ENCODE measurements around the gene AGFG1.
"Not testable (repeated sequence)": the region's sequence is repeated elsewhere in the genome, so short reads cannot be mapped to it uniquely, and the experiment has no call there.

AGFG1 gene

GRCh38 chr2:227592694-227593387 lies 120.9 kb downstream of the AGFG1 start:
- H3K36me3 ChIP-seq (ENCODE audit: control insufficient read depth in 5 of 5, insufficient read depth in 5 of 5, low read length in 5 of 5), result no peaks in the 10 kb centered on the region
- no peaks in the 10 kb centered on the region for H3K27me3 ChIP-seq (ENCODE audit: control insufficient read depth in 5 of 5, insufficient read depth in 4 of 5, low read length in 5 of 5)
- no peaks in the 10 kb centered on the region for H3K9me3 ChIP-seq (ENCODE audit: control insufficient read depth in 5 of 5, low read length in 5 of 5)
- no peak overlapping the region for H3K9ac ChIP-seq (ENCODE audit: low read length in 5 of 5)
- H3K4me3 ChIP-seq (ENCODE audit: low read depth in 1 of 5, low read length in 5 of 5), result no peak overlapping the region
- H3K4me1 ChIP-seq (ENCODE audit: control insufficient read depth in 5 of 5, insufficient read depth in 5 of 5, low read length in 5 of 5), result peaks cover 0 to 5% (median 0%) of the 10 kb centered on the region in 5 donors
- no peak overlapping the region for H3K27ac ChIP-seq (ENCODE audit: low read depth, low read length)

GRCh38 chr2:227595797-227596196 lies 123.8 kb downstream of the AGFG1 start:
- Histone ChIP-seq H3K4me3 (ENCODE audit: low read depth in 1 of 5, low read length in 5 of 5) (no peak overlapping the region), H3K4me1 (ENCODE audit: control insufficient read depth in 5 of 5, insufficient read depth in 5 of 5, low read length in 5 of 5) (peaks cover 0 to 5% (median 0%) of the 10 kb centered on the region in 5 donors), H3K9me3 (ENCODE audit: control insufficient read depth in 5 of 5, low read length in 5 of 5) (no peaks in the 10 kb centered on the region), H3K27me3 (ENCODE audit: control insufficient read depth in 5 of 5, insufficient read depth in 4 of 5, low read length in 5 of 5) (no peaks in the 10 kb centered on the region), H3K36me3 (ENCODE audit: control insufficient read depth in 5 of 5, insufficient read depth in 5 of 5, low read length in 5 of 5) (no peaks in the 10 kb centered on the region), H3K9ac (ENCODE audit: low read length in 5 of 5) (no peak overlapping the region), H3K27ac (ENCODE audit: low read depth, low read length) (no peak overlapping the region)

- Histone ChIP-seq H3K36me3 (ENCODE audit: control insufficient read depth in 5 of 5, insufficient read depth in 5 of 5, low read length in 5 of 5) (no peaks in the 10 kb centered on the region), H3K4me1 (ENCODE audit: control insufficient read depth in 5 of 5, insufficient read depth in 5 of 5, low read length in 5 of 5) (peaks cover 0 to 5% (median 0%) of the 10 kb centered on the region in 5 donors), H3K4me3 (ENCODE audit: low read depth in 1 of 5, low read length in 5 of 5) (no peak overlapping the region), H3K27me3 (ENCODE audit: control insufficient read depth in 5 of 5, insufficient read depth in 4 of 5, low read length in 5 of 5) (no peaks in the 10 kb centered on the region), H3K9me3 (ENCODE audit: control insufficient read depth in 5 of 5, low read length in 5 of 5) (no peaks in the 10 kb centered on the region), H3K27ac (ENCODE audit: low read depth, low read length) (no peak overlapping the region), H3K9ac (ENCODE audit: low read length in 5 of 5) (no peak overlapping the region)
Measured at GRCh38 chr2:227597036-227597435, 125.1 kb downstream of the AGFG1 start.

- peaks cover 0 to 5% (median 0%) of the 10 kb centered on the region in 5 donors for H3K4me1 ChIP-seq (ENCODE audit: control insufficient read depth in 5 of 5, insufficient read depth in 5 of 5, low read length in 5 of 5)
- no peaks in the 10 kb centered on the region for H3K9me3 ChIP-seq (ENCODE audit: control insufficient read depth in 5 of 5, low read length in 5 of 5)
- no peak overlapping the region for H3K27ac ChIP-seq (ENCODE audit: low read depth, low read length)
- H3K36me3 ChIP-seq (ENCODE audit: control insufficient read depth in 5 of 5, insufficient read depth in 5 of 5, low read length in 5 of 5), result no peaks in the 10 kb centered on the region
- no peaks in the 10 kb centered on the region for H3K27me3 ChIP-seq (ENCODE audit: control insufficient read depth in 5 of 5, insufficient read depth in 4 of 5, low read length in 5 of 5)
- no peak overlapping the region for H3K4me3 ChIP-seq (ENCODE audit: low read depth in 1 of 5, low read length in 5 of 5)
- no peak overlapping the region for H3K9ac ChIP-seq (ENCODE audit: low read length in 5 of 5)
Measured at GRCh38 chr2:227597998-227598397, 126.0 kb downstream of the AGFG1 start.

- H3K36me3 ChIP-seq (ENCODE audit: control insufficient read depth in 5 of 5, insufficient read depth in 5 of 5, low read length in 5 of 5); H3K9ac ChIP-seq (ENCODE audit: low read length in 5 of 5); H3K4me1 ChIP-seq (ENCODE audit: control insufficient read depth in 5 of 5, insufficient read depth in 5 of 5, low read length in 5 of 5); H3K27ac ChIP-seq (ENCODE audit: low read depth, low read length); H3K4me3 ChIP-seq (ENCODE audit: low read depth in 1 of 5, low read length in 5 of 5); H3K27me3 ChIP-seq (ENCODE audit: control insufficient read depth in 5 of 5, insufficient read depth in 4 of 5, low read length in 5 of 5); H3K9me3 ChIP-seq (ENCODE audit: control insufficient read depth in 5 of 5, low read length in 5 of 5): not testable (repeated sequence)
Measured at GRCh38 chr2:227598835-227599503, 127.0 kb downstream of the AGFG1 start, which contains the start of gene SCYGR2. Gene SCYGR2, plus strand, starts transcription at chr2:227598893. Its CDS starts 0 bp downstream, at chr2:227598893.

GRCh38 chr2:227602358-227602757 lies 130.4 kb downstream of the AGFG1 start:
- Histone ChIP-seq H3K9ac (ENCODE audit: low read length in 5 of 5) (no peak overlapping the region), H3K27me3 (ENCODE audit: control insufficient read depth in 5 of 5, insufficient read depth in 4 of 5, low read length in 5 of 5) (no peaks in the 10 kb centered on the region), H3K36me3 (ENCODE audit: control insufficient read depth in 5 of 5, insufficient read depth in 5 of 5, low read length in 5 of 5) (no peaks in the 10 kb centered on the region), H3K27ac (ENCODE audit: low read depth, low read length) (no peak overlapping the region), H3K4me3 (ENCODE audit: low read depth in 1 of 5, low read length in 5 of 5) (no peak overlapping the region), H3K9me3 (ENCODE audit: control insufficient read depth in 5 of 5, low read length in 5 of 5) (no peaks in the 10 kb centered on the region), H3K4me1 (ENCODE audit: control insufficient read depth in 5 of 5, insufficient read depth in 5 of 5, low read length in 5 of 5) (peaks cover 0 to 12% (median 4%) of the 10 kb centered on the region in 5 donors)

GRCh38 chr2:227606476-227606875 lies 134.5 kb downstream of the AGFG1 start:
- Histone ChIP-seq H3K9me3 (ENCODE audit: control insufficient read depth in 5 of 5, low read length in 5 of 5) (no peaks in the 10 kb centered on the region), H3K4me1 (ENCODE audit: control insufficient read depth in 5 of 5, insufficient read depth in 5 of 5, low read length in 5 of 5) (peaks cover 2 to 20% (median 9%) of the 10 kb centered on the region in 5 donors), H3K27ac (ENCODE audit: low read depth, low read length) (peak overlapping the region; percentile 32), H3K36me3 (ENCODE audit: control insufficient read depth in 5 of 5, insufficient read depth in 5 of 5, low read length in 5 of 5) (no peaks in the 10 kb centered on the region), H3K9ac (ENCODE audit: low read length in 5 of 5) (peak overlapping the region in 1 of 5 donors; percentile 63), H3K27me3 (ENCODE audit: control insufficient read depth in 5 of 5, insufficient read depth in 4 of 5, low read length in 5 of 5) (no peaks in the 10 kb centered on the region), H3K4me3 (ENCODE audit: low read depth in 1 of 5, low read length in 5 of 5) (no peak overlapping the region)

- Histone ChIP-seq H3K9ac (ENCODE audit: low read length in 5 of 5) (no peak overlapping the region), H3K4me1 (ENCODE audit: control insufficient read depth in 5 of 5, insufficient read depth in 5 of 5, low read length in 5 of 5) (peaks cover 2 to 20% (median 9%) of the 10 kb centered on the region in 5 donors), H3K36me3 (ENCODE audit: control insufficient read depth in 5 of 5, insufficient read depth in 5 of 5, low read length in 5 of 5) (no peaks in the 10 kb centered on the region), H3K4me3 (ENCODE audit: low read depth in 1 of 5, low read length in 5 of 5) (no peak overlapping the region), H3K27me3 (ENCODE audit: control insufficient read depth in 5 of 5, insufficient read depth in 4 of 5, low read length in 5 of 5) (no peaks in the 10 kb centered on the region), H3K9me3 (ENCODE audit: control insufficient read depth in 5 of 5, low read length in 5 of 5) (no peaks in the 10 kb centered on the region), H3K27ac (ENCODE audit: low read depth, low read length) (no peak overlapping the region)
Measured at GRCh38 chr2:227607941-227608340, 136.0 kb downstream of the AGFG1 start.

- Histone ChIP-seq H3K27me3 (ENCODE audit: control insufficient read depth in 5 of 5, insufficient read depth in 4 of 5, low read length in 5 of 5) (no peaks in the 10 kb centered on the region), H3K4me1 (ENCODE audit: control insufficient read depth in 5 of 5, insufficient read depth in 5 of 5, low read length in 5 of 5) (peaks cover 2 to 20% (median 9%) of the 10 kb centered on the region in 5 donors), H3K27ac (ENCODE audit: low read depth, low read length) (no peak overlapping the region), H3K9me3 (ENCODE audit: control insufficient read depth in 5 of 5, low read length in 5 of 5) (no peaks in the 10 kb centered on the region), H3K4me3 (ENCODE audit: low read depth in 1 of 5, low read length in 5 of 5) (no peak overlapping the region), H3K9ac (ENCODE audit: low read length in 5 of 5) (no peak overlapping the region), H3K36me3 (ENCODE audit: control insufficient read depth in 5 of 5, insufficient read depth in 5 of 5, low read length in 5 of 5) (no peaks in the 10 kb centered on the region)
Measured at GRCh38 chr2:227608561-227609338, 136.8 kb downstream of the AGFG1 start.

GRCh38 chr2:227610123-227610522 lies 138.2 kb downstream of the AGFG1 start:
- Histone ChIP-seq H3K4me3 (ENCODE audit: low read depth in 1 of 5, low read length in 5 of 5) (no peak overlapping the region), H3K9ac (ENCODE audit: low read length in 5 of 5) (no peak overlapping the region), H3K27me3 (ENCODE audit: control insufficient read depth in 5 of 5, insufficient read depth in 4 of 5, low read length in 5 of 5) (no peaks in the 10 kb centered on the region), H3K27ac (ENCODE audit: low read depth, low read length) (no peak overlapping the region), H3K4me1 (ENCODE audit: control insufficient read depth in 5 of 5, insufficient read depth in 5 of 5, low read length in 5 of 5) (peaks cover 2 to 20% (median 9%) of the 10 kb centered on the region in 5 donors), H3K36me3 (ENCODE audit: control insufficient read depth in 5 of 5, insufficient read depth in 5 of 5, low read length in 5 of 5) (no peaks in the 10 kb centered on the region), H3K9me3 (ENCODE audit: control insufficient read depth in 5 of 5, low read length in 5 of 5) (no peaks in the 10 kb centered on the region)

Measured in subcutaneous abdominal adipose tissue (tissue), 5 donors.